NCI-H2227 (cell line): ENCODE data around the gene NKX1-1.

Experiments
- DNase-seq: peaks from one replicate; lab custom pipeline; 2025; ENCODE audit not compliant: unreplicated experiment; lab: John Stamatoyannopoulos, UW

Gene NKX1-1

GRCh38 chr4:1362046-1362445 is 44.2 kb downstream of the NKX1-1 start:
- no peak for DNase-seq

DNA sequence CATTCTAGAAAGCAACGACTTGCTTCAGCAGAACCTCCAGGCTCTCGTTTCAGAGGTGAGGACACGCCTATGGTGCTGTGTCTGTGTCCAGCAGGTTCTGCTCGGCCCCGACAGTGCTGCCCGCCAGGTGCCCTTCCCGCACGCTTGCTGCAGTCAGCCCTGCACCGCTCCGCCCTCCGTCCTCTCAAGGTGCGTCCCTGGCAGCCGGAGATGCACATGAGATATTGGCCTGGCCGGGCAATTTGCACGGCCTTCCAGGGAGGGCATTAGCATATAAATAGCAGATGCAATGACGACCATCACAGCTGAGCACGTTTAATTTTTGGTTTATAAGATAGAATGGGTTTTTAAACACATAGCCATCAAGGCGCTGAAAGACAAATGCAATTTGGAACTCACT is 44.8 kb downstream of the NKX1-1 start:
- no peak for DNase-seq

DNA sequence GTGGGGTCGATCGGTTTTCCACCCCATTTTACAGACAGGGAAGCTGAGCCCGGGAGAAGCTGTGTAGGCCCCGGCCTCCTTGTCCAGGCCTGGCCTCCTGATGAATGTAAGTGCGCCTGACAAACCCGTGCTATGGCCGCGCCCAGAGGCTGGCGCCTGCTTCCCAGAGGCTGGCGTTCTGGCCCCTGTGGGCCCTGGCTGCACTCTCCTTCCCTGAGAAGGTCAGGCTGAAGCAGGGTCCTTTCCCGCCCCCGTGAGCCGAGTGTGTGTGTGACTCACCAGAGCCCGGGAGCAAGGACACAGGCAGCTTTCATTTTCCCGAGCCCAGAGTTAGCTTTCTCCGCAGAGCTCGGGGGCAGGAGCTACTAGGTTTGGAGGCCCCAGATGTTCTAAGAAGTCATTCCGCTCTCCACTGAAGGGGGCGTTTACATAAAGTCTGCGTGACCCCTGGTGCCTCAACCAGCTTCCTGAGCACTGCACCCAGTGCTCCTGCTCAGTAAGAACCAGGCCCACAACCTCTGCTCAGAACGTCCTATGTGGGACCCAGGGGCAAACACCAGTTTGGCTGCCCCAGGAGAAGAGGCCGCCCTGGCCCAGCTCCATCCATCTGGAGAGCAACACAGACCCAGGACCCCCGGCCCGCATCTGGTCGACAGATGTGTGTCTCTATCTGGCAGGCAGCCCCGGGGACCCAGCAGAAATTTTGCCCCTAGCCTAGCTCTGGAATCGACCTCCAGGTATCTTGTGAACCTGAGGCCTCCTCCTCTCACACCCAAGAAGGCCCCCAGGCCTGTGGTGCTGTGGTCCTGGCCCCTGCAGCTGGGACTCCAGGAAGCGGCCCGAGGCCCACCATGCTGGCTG is 45.6 kb downstream of the NKX1-1 start:
- no peak for DNase-seq

- DNase-seq = no peak
Measured at GRCh38 chr4:1359976-1360375, 46.3 kb downstream of the NKX1-1 start.

DNA sequence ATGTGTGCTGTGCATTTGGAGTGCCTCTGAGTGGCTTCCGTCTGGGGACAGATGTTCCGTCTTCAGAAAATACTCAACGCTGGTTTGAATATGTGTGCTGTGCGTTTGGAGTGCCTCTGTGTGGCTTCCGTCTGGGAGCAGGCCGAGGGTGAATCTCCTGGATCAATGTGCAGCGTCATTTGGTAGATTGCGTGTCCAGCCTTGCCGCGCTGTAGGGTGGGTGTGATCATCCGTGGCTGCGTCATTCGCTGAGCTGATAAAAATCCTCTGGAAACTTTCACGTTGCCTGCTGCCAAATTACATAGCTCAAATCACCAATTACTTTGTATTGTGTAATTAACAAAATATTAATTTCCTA is 47.1 kb downstream of the NKX1-1 start:
- no peak for DNase-seq

DNA sequence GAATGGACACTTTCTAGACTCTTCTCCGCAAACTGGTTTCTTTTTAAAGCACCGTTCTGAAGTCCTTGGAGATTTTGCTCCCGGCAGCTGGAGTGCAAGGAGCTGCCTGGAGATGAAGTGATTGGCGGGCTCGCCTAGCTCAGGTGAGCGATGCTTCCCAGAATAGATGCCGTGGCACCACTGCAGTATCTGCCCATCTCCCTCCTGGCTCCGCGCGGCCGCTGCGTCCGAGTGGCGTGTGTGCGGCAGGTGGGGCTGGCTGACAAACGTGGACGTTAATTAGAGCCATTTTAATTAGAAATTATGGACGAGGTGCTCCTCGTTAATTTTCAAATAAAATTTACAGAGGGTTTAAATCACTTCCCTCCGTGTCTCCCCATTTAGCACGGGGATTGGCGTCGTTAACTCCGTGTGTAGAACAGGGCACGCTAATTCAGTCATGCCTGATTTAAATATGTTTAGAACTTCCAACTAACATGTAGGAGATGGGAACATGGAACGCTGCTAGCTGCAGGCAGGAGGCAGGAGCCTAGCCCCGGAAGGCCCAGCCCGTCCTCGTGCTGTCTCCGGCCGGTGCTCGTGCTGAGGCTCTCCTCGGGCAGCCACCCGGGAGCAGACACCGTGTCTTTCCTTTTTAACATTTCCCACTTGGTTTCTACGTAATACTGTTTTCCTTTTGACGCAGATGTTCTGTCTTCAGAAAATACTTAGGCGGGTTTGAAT is 47.7 kb downstream of the NKX1-1 start:
- no peak for DNase-seq

- DNase-seq = no peak
Measured at GRCh38 chr4:1357356-1358248, 48.6 kb downstream of the NKX1-1 start.

DNA sequence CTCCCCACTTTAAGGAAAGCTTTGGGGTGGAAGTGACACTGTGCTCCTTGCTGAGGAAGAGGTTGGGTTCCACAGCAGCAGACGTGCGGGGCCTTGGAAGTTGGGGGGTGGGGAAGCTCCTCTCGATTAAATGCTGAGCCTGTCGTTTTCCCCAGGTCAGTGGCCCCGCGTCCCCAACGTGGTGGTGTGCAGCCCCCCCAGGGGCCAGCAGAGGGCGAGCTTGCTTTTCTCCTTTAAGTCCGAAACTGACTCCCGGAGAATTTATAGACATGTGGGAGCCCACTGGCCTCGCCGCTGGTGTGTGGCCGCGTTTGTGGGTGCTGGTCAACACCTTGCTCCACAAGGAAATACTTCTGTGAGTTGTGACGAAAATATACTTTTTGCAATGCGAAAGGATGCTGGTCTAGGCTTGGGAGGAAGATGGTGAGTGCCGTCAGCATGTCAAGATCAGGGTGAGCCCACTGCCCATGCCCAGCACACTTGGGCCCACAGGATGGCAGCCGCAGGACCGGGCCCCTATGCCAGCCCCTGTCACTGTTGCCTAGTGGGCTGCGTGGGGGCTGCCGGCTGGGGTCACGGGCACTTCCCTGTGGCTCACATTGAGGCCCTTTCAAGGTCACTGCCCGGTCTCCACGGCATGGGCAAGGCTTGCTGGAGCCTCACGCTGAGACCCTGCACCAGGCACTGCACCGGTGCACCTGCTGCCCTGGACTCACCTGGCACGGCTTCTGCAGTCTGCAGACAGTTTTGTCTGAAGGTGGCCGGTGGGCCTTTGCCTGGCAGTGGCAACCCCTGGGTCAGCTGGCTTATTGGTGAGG is 49.9 kb downstream of the NKX1-1 start:
- peak; percentile 28 for DNase-seq

DNA sequence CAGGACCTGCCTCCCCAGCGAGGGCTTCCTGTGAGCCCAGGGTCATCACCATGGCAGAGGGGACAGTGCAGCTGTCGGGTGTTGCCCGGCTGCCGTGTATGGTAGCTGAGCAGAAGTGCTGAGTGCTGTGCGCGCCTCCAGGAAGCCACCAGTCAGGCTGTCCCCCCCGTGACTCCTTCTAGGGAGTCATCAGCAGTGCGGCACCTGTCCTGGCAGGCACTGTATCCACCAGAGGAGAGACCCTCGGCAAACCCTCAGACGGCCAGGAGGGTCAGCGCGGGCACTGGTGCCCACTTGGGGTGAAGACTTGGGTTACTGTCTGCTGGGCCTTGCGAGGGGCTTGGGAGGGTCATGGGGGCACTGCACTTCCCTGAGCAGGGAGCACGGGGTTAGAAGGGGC is 50.9 kb downstream of the NKX1-1 start:
- no peak for DNase-seq

GRCh38 chr4:1354983-1355275 is 51.3 kb downstream of the NKX1-1 start:
- no peak for DNase-seq

- no peak for DNase-seq
Measured at GRCh38 chr4:1354136-1354982, 51.9 kb downstream of the NKX1-1 start.

GRCh38 chr4:1353186-1354055 is 52.8 kb downstream of the NKX1-1 start:
- DNase-seq = no peak
